Keratinocyte (primary cell): ENCODE data around the gene RPL31. TPM values are rescaled to one million over a fixed set of nuclear protein-coding genes. Genes with fewer than 3 reads are reported as not detected.

Source experiments
- DNase-seq: peaks from one replicate; pipeline ENCODE4 v3.0.0-alpha.2; 2011; ENCODE audit warnings: low read depth, missing footprints, low spot score
- FAIRE-seq: peaks from 2 replicates; lab custom pipeline; 2011; peaks lifted over from hg19 to GRCh38; lab: Jason Lieb, UNC
- H2AFZ ChIP-seq: 2 replicates; pipeline ENCODE4 v1.6.0; 2012; ENCODE audit warnings: low read length, control low read depth, inconsistent platforms; ENCODE audit not compliant: control insufficient read depth
- H3K27ac ChIP-seq: 2 replicates; pipeline ENCODE4 v1.5.1; 2011; ENCODE audit warnings: low read length; ENCODE audit not compliant: control insufficient read depth, insufficient read depth
- H3K27me3 ChIP-seq: 3 replicates; pipeline ENCODE4 v1.6.0; 2011; ENCODE audit warnings: low read length; ENCODE audit not compliant: control insufficient read depth, insufficient read depth; ENCODE audit errors: extremely low read depth
- H3K36me3 ChIP-seq, 2 experiments: 2 replicates in 1 of 2; 3 replicates in 1 of 2; pipeline ENCODE4 v1.5.1; 2011; ENCODE audit warnings: low read length in 2 of 2, mild to moderate bottlenecking in 1 of 2; ENCODE audit not compliant: control insufficient read depth in 2 of 2, insufficient read depth in 2 of 2; ENCODE audit errors: extremely low read depth in 1 of 2
- H3K4me1 ChIP-seq: 3 replicates; pipeline ENCODE4 v1.5.1; 2011; ENCODE audit warnings: low read length; ENCODE audit not compliant: control insufficient read depth, insufficient read depth; ENCODE audit errors: extremely low read depth
- H3K4me2 ChIP-seq: 3 replicates; pipeline ENCODE4 v1.6.0; 2011; ENCODE audit warnings: low read depth, low read length; ENCODE audit not compliant: control insufficient read depth, insufficient read depth; ENCODE audit errors: extremely low read depth
- H3K4me3 ChIP-seq, 3 experiments: fragments of 200-600 bp in 1 of 3; sonication (generic) in 1 of 3; 2 replicates in 2 of 3; 3 replicates in 1 of 3; pipeline ENCODE4 v1.5.1; 2011 to 2016; ENCODE audit warnings: low read length in 3 of 3, mild to moderate bottlenecking in 3 of 3, control low read depth in 2 of 3, inconsistent platforms in 1 of 3, low read depth in 1 of 3, mixed read lengths in 1 of 3, mixed run types in 1 of 3, moderate library complexity in 1 of 3; ENCODE audit not compliant: control insufficient read depth in 2 of 3, insufficient read depth in 2 of 3; ENCODE audit errors: extremely low read depth in 1 of 3
- H3K79me2 ChIP-seq: 2 replicates; pipeline ENCODE4 v1.6.0; 2012; ENCODE audit warnings: low read length; ENCODE audit not compliant: control insufficient read depth, insufficient read depth
- H3K9ac ChIP-seq: 3 replicates; pipeline ENCODE4 v1.6.0; 2011; ENCODE audit warnings: low read length; ENCODE audit not compliant: control insufficient read depth, insufficient read depth; ENCODE audit errors: extremely low read depth
- H3K9me1 ChIP-seq: 3 replicates; pipeline ENCODE4 v1.6.0; 2011; ENCODE audit warnings: low read length; ENCODE audit not compliant: control insufficient read depth, insufficient read depth; ENCODE audit errors: extremely low read depth
- H3K9me3 ChIP-seq: 2 replicates; pipeline ENCODE4 v1.5.1; 2012; ENCODE audit warnings: low read depth, low read length; ENCODE audit not compliant: control insufficient read depth
- H4K20me1 ChIP-seq: 3 replicates; pipeline ENCODE4 v1.6.0; 2011; ENCODE audit warnings: low read length; ENCODE audit not compliant: control insufficient read depth, insufficient read depth; ENCODE audit errors: extremely low read depth
- CTCF ChIP-seq, 3 experiments: IDR thresholded peaks in 1 of 3; conservative IDR thresholded peaks in 1 of 3; optimal IDR thresholded peaks in 1 of 3; 2 replicates in 2 of 3; 3 replicates in 1 of 3; pipeline versions ENCODE3 to v1.5.1; 2011; ENCODE audit warnings: low read length in 3 of 3, mild to moderate bottlenecking in 3 of 3, moderate library complexity in 2 of 3, control low read depth in 1 of 3, inconsistent platforms in 1 of 3; ENCODE audit not compliant: insufficient read depth in 2 of 3; ENCODE audit errors: extremely low read depth in 1 of 3
- EZH2 ChIP-seq: IDR thresholded peaks from one replicate; pipeline ENCODE4 v1.6.1; 2012; ENCODE audit warnings: inconsistent platforms, mild to moderate bottlenecking, low read length, moderate library complexity
- dilution Hi-C: fragments of 300-500 bp; cut with MboI; formaldehyde crosslinking; loops from one replicate; pipeline ENCODE4 v1.7.0; 2020; ENCODE audit warnings: low sequenced_read_pairs; ENCODE audit not compliant: extremely low pct_ligation_motif_present
- polyA plus RNA-seq, 5 experiments: library from polyadenylated mRNA; depleted of rRNA in 3 of 5; stranded (reverse) in 3 of 5; stranded (forward) in 1 of 5; unstranded in 1 of 5; fragments of >200 nt; gene quantifications; 1 replicate in 1 of 5; 2 replicates in 3 of 5; 3 replicates in 1 of 5; pipeline versions ENCODE4 v1.2.1 to v1.2.3, GENCODE V29; 2011 to 2012; ENCODE audit warnings: missing spikeins in 2 of 5, low read depth in 1 of 5, low replicate concordance in 1 of 5

RPL31 gene
- polyA plus RNA-seq, 1 donor (not counting 4 experiments of a cell fraction or from before 2014, with no cell fraction given): 2,795 TPM

GRCh38 chr2:100969998-100970397 lies 32.1 kb upstream of the RPL31 start:
- no peak overlapping the region for H3K4me3 ChIP-seq
- H3K36me3 ChIP-seq: peaks cover 15 to 40% of the 10 kb centered on the region in 2 experiments
- DNase-seq (no peak), FAIRE-seq (no peak)
- H2AFZ ChIP-seq: no peak overlapping the region
- H3K9me3 ChIP-seq: no peaks in the 10 kb centered on the region
- H3K9ac ChIP-seq: no peak overlapping the region
- no peaks in the 10 kb centered on the region for H3K79me2 ChIP-seq
- no peaks in the 10 kb centered on the region for H3K27me3 ChIP-seq
- H4K20me1 ChIP-seq: no peaks in the 10 kb centered on the region
- no peaks in the 10 kb centered on the region for H3K4me1 ChIP-seq
- no peak overlapping the region for H3K4me2 ChIP-seq
- dilution Hi-C loops: no loop called here
- H3K9me1 ChIP-seq: no peaks in the 10 kb centered on the region
- TF ChIP-seq CTCF (optimal IDR thresholded peaks at IDR 0.05 in 1 of 3, IDR thresholded peaks at IDR 0.05 in 1 of 3, conservative IDR thresholded peaks at IDR 0.05 in 1 of 3; ENCODE audit: extremely low read depth in 1 of 3, insufficient read depth in 2 of 3, low read length in 3 of 3): no peak
- no peak for TF ChIP-seq EZH2
- no peak overlapping the region for H3K27ac ChIP-seq

DNA sequence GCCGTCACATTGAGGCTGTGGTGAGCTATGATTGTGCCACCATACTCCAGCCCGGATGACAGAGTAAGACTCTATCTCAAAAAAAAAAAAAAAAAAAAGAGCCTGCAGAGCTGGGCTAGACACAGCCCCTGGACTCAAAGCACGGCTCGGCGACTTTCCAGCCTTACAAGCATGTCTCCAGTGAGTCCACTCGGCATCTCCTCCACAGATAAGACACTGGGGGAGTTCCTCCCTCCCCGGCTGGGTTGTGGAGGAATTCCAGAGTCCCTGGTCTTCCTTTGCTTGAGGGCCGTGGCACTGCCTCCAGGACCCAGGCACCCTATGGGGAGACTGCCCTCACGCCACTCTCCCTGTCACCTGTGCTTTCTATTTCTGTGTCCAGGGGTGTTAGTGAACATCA lies 30.9 kb upstream of the RPL31 start:
- Histone ChIP-seq H3K9me3 (no peaks in the 10 kb centered on the region), H2AFZ (no peak overlapping the region), H3K4me3 (no peak overlapping the region), H3K4me2 (no peak overlapping the region), H3K9ac (no peak overlapping the region), H4K20me1 (no peaks in the 10 kb centered on the region), H3K4me1 (no peaks in the 10 kb centered on the region), H3K27me3 (no peaks in the 10 kb centered on the region), H3K79me2 (no peaks in the 10 kb centered on the region), H3K9me1 (no peaks in the 10 kb centered on the region), H3K27ac (no peak overlapping the region), H3K36me3 (peaks cover 15 to 46% of the 10 kb centered on the region in 2 experiments)
- DNase-seq (no peak), FAIRE-seq (no peak)
- dilution Hi-C loops: no loop called here
- no peak for TF ChIP-seq EZH2
- no peak for TF ChIP-seq CTCF (optimal IDR thresholded peaks at IDR 0.05 in 1 of 3, IDR thresholded peaks at IDR 0.05 in 1 of 3, conservative IDR thresholded peaks at IDR 0.05 in 1 of 3; ENCODE audit: extremely low read depth in 1 of 3, insufficient read depth in 2 of 3, low read length in 3 of 3)
